Erythroblast (primary cell): ENCODE measurements around the gene SLC31A1.

Experiments used
- GATA1 ChIP-seq: IDR thresholded peaks from 2 replicates; pipeline ENCODE4 v1.6.1; 2011; ENCODE audit warnings: low read depth, mild to moderate bottlenecking, control low read depth, low read length, moderate library complexity
- POLR2A ChIP-seq: IDR thresholded peaks from 2 replicates; pipeline ENCODE4 v1.6.1; 2011; ENCODE audit warnings: mild to moderate bottlenecking, low read length

GRCh38 chr9:113221800-113222481 lies 597 bp downstream of the SLC31A1 start:
- TF ChIP-seq POLR2A (peak; percentile 2), GATA1 (no peak)
